MM.1S (cell line): ENCODE data around the gene ENG.

Experiments used
- DNase-seq: peaks from one replicate; pipeline ENCODE4 v3.0.0-alpha.2; 2015
- H2AFZ ChIP-seq: fragments of 300-600 bp; sonication (generic); 2 replicates; pipeline ENCODE4 v1.6.0; 2016; ENCODE audit warnings: antibody characterized with exemption, low read length
- H3F3A ChIP-seq: fragments of 300-600 bp; sonication (generic); 2 replicates; pipeline ENCODE4 v1.6.1; 2016; ENCODE audit warnings: mild to moderate bottlenecking, antibody characterized with exemption, low read length, moderate library complexity, mixed read lengths; ENCODE audit not compliant: insufficient read depth
- H3K27ac ChIP-seq: fragments of 300-600 bp; sonication (generic); 2 replicates; pipeline ENCODE4 v1.5.1; 2016; ENCODE audit warnings: mild to moderate bottlenecking, low read length
- H3K27me3 ChIP-seq: fragments of 300-600 bp; sonication (generic); replicated peaks from 2 replicates; pipeline ENCODE4 v1.6.0; 2016; ENCODE audit warnings: low read length; ENCODE audit not compliant: insufficient read depth
- H3K36me3 ChIP-seq: fragments of 300-600 bp; sonication (generic); replicated peaks from 2 replicates; pipeline ENCODE4 v1.6.1; 2016; ENCODE audit warnings: mild to moderate bottlenecking, low read length, mixed read lengths; ENCODE audit not compliant: insufficient read depth
- H3K4me1 ChIP-seq: fragments of 300-600 bp; sonication (generic); 2 replicates; pipeline ENCODE4 v1.6.1; 2016; ENCODE audit warnings: low read length, mixed read lengths
- H3K4me2 ChIP-seq: fragments of 300-600 bp; sonication (generic); 2 replicates; pipeline ENCODE4 v1.6.0; 2016; ENCODE audit warnings: low read depth, low read length
- H3K4me3 ChIP-seq: fragments of 300-600 bp; sonication (generic); 2 replicates; pipeline ENCODE4 v1.5.1; 2016; ENCODE audit warnings: low read length, mixed read lengths
- H3K79me2 ChIP-seq: fragments of 300-600 bp; sonication (generic); 2 replicates; pipeline ENCODE4 v1.6.1; 2016; ENCODE audit warnings: mixed run types, low read length, mixed read lengths
- H3K9ac ChIP-seq: fragments of 300-600 bp; sonication (generic); 2 replicates; pipeline ENCODE4 v1.6.1; 2016; ENCODE audit warnings: low read length, mixed read lengths
- H3K9me2 ChIP-seq: fragments of 300-600 bp; sonication (generic); replicated peaks from 2 replicates; pipeline ENCODE4 v1.6.1; 2016; ENCODE audit warnings: mild to moderate bottlenecking, low read length, mixed read lengths; ENCODE audit not compliant: insufficient read depth
- H3K9me3 ChIP-seq: fragments of 300-600 bp; sonication (generic); replicated peaks from 2 replicates; pipeline ENCODE4 v1.6.1; 2016; ENCODE audit warnings: mild to moderate bottlenecking, low read length, mixed read lengths; ENCODE audit not compliant: insufficient read depth
- H4K20me1 ChIP-seq: fragments of 300-600 bp; sonication (generic); 2 replicates; pipeline ENCODE4 v1.6.1; 2016; ENCODE audit warnings: mild to moderate bottlenecking, low read length, moderate library complexity, mixed read lengths; ENCODE audit not compliant: insufficient read depth
- CTCF ChIP-seq: fragments of 300-600 bp; sonication (generic); IDR thresholded peaks from 2 replicates; pipeline ENCODE4 v1.5.1; 2016; ENCODE audit warnings: antibody characterized with exemption, low read length, mixed read lengths
- EZH2 ChIP-seq: fragments of 300-600 bp; sonication (generic); optimal IDR thresholded peaks from 2 replicates; pipeline ENCODE3; 2017; ENCODE audit warnings: low read depth, mild to moderate bottlenecking, antibody characterized with exemption, low read length, mixed read lengths
- EZH2phosphoT487 ChIP-seq: fragments of 300-600 bp; sonication (generic); IDR thresholded peaks from 2 replicates; pipeline ENCODE4 v1.6.1; 2018; ENCODE audit warnings: antibody characterized with exemption, low read length

ENG gene

GRCh38 chr9:127771570-127772189, 82.8 kb downstream of the ENG start:
- peak overlapping the region; percentile 38 for H3K4me2 ChIP-seq
- peak overlapping the region; percentile 74; the same call in 1 of the 2 replicates for H3K4me3 ChIP-seq

GRCh38 chr9:127770905-127771569, 83.4 kb downstream of the ENG start:
- Histone ChIP-seq H3K9me2 (no peaks in the 10 kb centered on the region), H3K9me3 (no peaks in the 10 kb centered on the region), H3K4me1 (peaks cover 23% of the 10 kb centered on the region), H3K4me2 (peak overlapping the region; percentile 90), H3K79me2 (peaks cover 62% of the 10 kb centered on the region), H3K27me3 (no peaks in the 10 kb centered on the region), H3F3A (peaks cover 26% of the 10 kb centered on the region; the same call in 1 of the 2 replicates), H3K36me3 (peaks cover 6% of the 10 kb centered on the region; the same call in 1 of the 2 replicates), H3K27ac (peak overlapping the region; percentile 58; the same call in 1 of the 2 replicates), H2AFZ (peak overlapping the region; percentile 30), H4K20me1 (no peaks in the 10 kb centered on the region), H3K9ac (peak overlapping the region; percentile 51; the same call in 1 of the 2 replicates), H3K4me3 (peak overlapping the region; percentile 74)
- TF ChIP-seq EZH2 (no peak), EZH2phosphoT487 (no peak), CTCF (no peak)
- peak; percentile 96 for DNase-seq

More at GRCh38 chr9:127771570-127772189, 82.8 kb downstream of the ENG start:
- TF ChIP-seq EZH2 (no peak), EZH2phosphoT487 (no peak), CTCF (no peak)
- no peak overlapping the region for H2AFZ ChIP-seq
- H3K9me2 ChIP-seq: no peaks in the 10 kb centered on the region
- no peaks in the 10 kb centered on the region for H4K20me1 ChIP-seq
- no peak for DNase-seq
- H3K4me1 ChIP-seq: peaks cover 23% of the 10 kb centered on the region
- H3K9ac ChIP-seq: no peak overlapping the region
- no peaks in the 10 kb centered on the region for H3K27me3 ChIP-seq
- no peaks in the 10 kb centered on the region for H3K9me3 ChIP-seq
- peaks cover 6% of the 10 kb centered on the region; the same call in 1 of the 2 replicates for H3K36me3 ChIP-seq
- H3F3A ChIP-seq: peaks cover 31% of the 10 kb centered on the region
- H3K79me2 ChIP-seq: peaks cover 68% of the 10 kb centered on the region
- H3K27ac ChIP-seq: peak overlapping the region; percentile 40; the same call in 1 of the 2 replicates

GRCh38 chr9:127770583-127770904, 83.9 kb downstream of the ENG start:
- Histone ChIP-seq H3K27me3 (no peaks in the 10 kb centered on the region), H3K36me3 (peaks cover 6% of the 10 kb centered on the region; the same call in 1 of the 2 replicates), H4K20me1 (no peaks in the 10 kb centered on the region), H3K9me3 (no peaks in the 10 kb centered on the region), H3K27ac (peak overlapping the region; percentile 58; the same call in 1 of the 2 replicates), H2AFZ (peak overlapping the region; percentile 30; the same call in 1 of the 2 replicates), H3K4me3 (peak overlapping the region; percentile 74), H3K9me2 (no peaks in the 10 kb centered on the region), H3K79me2 (peaks cover 58% of the 10 kb centered on the region), H3K4me2 (peak overlapping the region; percentile 90), H3F3A (peaks cover 26% of the 10 kb centered on the region; the same call in 1 of the 2 replicates), H3K9ac (peak overlapping the region; percentile 51; the same call in 1 of the 2 replicates), H3K4me1 (peaks cover 23% of the 10 kb centered on the region)
- DNase-seq: no peak
- TF ChIP-seq CTCF (no peak), EZH2phosphoT487 (no peak), EZH2 (no peak)
